ENCODE results near the gene GAL. TPM values are rescaled to one million over a fixed set of nuclear protein-coding genes. Genes with fewer than 3 reads are reported as not detected.
A peak's percentile ranks its signal among the peaks of the same experiment; 100 is the strongest.

The GAL gene
- total and polyA plus RNA-seq, 11 donors = 0.35 to 7.0 (median 1.0) TPM; not detected in 6

GRCh38 chr11:68683121-68683520, 1.2 kb upstream of the GAL start:
- Histone ChIP-seq H3K27ac (no peak overlapping the region), H3K9me3 (no peaks in the 10 kb centered on the region), H3K4me1 (peaks cover 0 to 14% (median 6%) of the 10 kb centered on the region in 12 donors), H3K27me3 (peaks cover 21 to 50% (median 35%) of the 10 kb centered on the region in 9 donors), H3K36me3 (no peaks in the 10 kb centered on the region), H3K4me3 (no peak overlapping the region)
- TF ChIP-seq POLR2A (IDR thresholded peaks at IDR 0.05) = no peak
- TF ChIP-seq, protein P1, sequence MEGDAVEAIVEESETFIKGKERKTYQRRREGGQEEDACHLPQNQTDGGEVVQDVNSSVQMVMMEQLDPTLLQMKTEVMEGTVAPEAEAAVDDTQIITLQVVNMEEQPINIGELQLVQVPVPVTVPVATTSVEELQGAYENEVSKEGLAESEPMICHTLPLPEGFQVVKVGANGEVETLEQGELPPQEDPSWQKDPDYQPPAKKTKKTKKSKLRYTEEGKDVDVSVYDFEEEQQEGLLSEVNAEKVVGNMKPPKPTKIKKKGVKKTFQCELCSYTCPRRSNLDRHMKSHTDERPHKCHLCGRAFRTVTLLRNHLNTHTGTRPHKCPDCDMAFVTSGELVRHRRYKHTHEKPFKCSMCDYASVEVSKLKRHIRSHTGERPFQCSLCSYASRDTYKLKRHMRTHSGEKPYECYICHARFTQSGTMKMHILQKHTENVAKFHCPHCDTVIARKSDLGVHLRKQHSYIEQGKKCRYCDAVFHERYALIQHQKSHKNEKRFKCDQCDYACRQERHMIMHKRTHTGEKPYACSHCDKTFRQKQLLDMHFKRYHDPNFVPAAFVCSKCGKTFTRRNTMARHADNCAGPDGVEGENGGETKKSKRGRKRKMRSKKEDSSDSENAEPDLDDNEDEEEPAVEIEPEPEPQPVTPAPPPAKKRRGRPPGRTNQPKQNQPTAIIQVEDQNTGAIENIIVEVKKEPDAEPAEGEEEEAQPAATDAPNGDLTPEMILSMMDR (IDR thresholded peaks at IDR 0.05) = no peak
- 76 to 88% (median 84%) methylated on average over 6 to 7 of the region's 7 CpGs for WGBS, 4 donors
- intact Hi-C loops (cut with DNase I) = no loop called here
- ATAC-seq (no peak), DNase-seq (no peak)

DNA sequence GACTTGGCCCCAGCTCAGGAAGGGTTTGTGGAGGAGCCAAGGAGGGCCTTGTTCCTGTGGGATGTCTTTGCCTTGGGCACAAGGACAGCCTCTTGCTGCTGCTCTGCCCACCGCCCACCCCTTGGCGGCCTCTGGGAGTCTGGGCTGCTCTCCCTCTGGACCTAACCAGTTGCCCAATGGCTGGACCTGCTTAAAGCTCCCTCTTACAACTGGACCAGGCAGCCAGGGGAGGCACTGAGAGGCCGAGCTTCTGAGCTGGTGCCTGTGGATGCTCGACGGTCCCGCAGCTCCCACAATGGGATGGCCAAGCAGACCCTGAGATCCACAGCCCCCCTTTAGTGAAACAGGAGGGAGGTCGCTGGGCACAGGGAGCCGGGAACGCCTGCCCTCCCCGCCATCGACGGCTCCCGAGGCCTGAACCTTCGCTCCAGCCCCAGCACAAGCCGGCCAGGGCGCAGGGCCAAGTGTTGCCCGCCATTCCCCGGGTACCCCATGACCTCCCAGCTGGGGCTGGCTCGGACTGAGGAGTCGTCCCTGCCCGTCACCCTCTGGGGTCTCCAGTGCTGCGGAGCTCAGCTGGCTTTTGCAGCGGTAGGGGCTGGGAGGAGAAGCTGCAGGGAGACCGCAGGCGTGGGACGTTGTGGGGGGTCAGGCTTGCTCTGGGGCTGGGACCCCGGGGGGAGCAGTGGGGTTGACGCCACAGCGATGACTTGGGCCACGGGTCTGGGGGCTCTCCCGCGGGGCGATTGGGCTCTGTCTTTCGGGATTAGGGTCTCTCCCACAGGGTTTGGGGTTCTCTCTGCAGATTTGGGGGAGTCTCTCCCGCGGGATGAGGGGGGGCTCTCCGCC, 584 bp upstream of the GAL start:
- no peak for TF ChIP-seq POLR2A (IDR thresholded peaks at IDR 0.05)
- TF ChIP-seq, protein P1 (IDR thresholded peaks at IDR 0.05) = no peak
- Histone ChIP-seq H3K4me1 (peaks cover 0 to 14% (median 6%) of the 10 kb centered on the region in 12 donors), H3K27me3 (peaks cover 21 to 51% (median 37%) of the 10 kb centered on the region in 9 donors), H3K4me3 (peak overlapping the region in 7 of 12 donors; percentile 32 to 49 (median 38)), H3K27ac (no peak overlapping the region), H3K9me3 (no peaks in the 10 kb centered on the region), H3K36me3 (no peaks in the 10 kb centered on the region)
- DNase-seq = peak in 1 of 5 donors; percentile 14
- no peak for ATAC-seq
- intact Hi-C loops (cut with DNase I) = no loop called here
- WGBS, 4 donors = 41 to 43% (median 43%) methylated on average over 17 to 37 of the region's 37 CpGs; no CpG with 5 or more reads in 1 of the 4 donors

GRCh38 chr11:68685656-68686380, 1.5 kb downstream of the GAL start:
- H3K27me3 ChIP-seq = peaks cover 21 to 62% (median 41%) of the 10 kb centered on the region in 9 donors
- no peak for DNase-seq

More at GRCh38 chr11:68685656-68686380, 1.5 kb downstream of the GAL start:
- intact Hi-C loops (cut with DNase I) = no loop called here
- H3K4me3 ChIP-seq = no peak overlapping the region
- WGBS, 4 donors = 92 to 99% (median 94%) methylated on average over 18 of the region's 18 CpGs
- H3K9me3 ChIP-seq = no peaks in the 10 kb centered on the region
- TF ChIP-seq, protein P1 (IDR thresholded peaks at IDR 0.05) = no peak
- no peaks in the 10 kb centered on the region for H3K36me3 ChIP-seq
- no peak for ATAC-seq
- no peak overlapping the region for H3K27ac ChIP-seq
- peaks cover 0 to 14% (median 6%) of the 10 kb centered on the region in 12 donors for H3K4me1 ChIP-seq

All from heart left ventricle (tissue), 16 donors.